GM18502 (cell line): ENCODE data around the gene PADI4.
"Not testable (repeated sequence)": the region's sequence is repeated elsewhere in the genome, so short reads cannot be mapped to it uniquely, and the experiment has no call there.

ENCODE experiments used
- ATAC-seq: cut with Tn5 transposase; IDR thresholded peaks from one replicate; pipeline ENCODE4 v1.9.1; 2021; ENCODE audit warnings: mild to moderate bottlenecking; ENCODE audit not compliant: unreplicated experiment, poor library complexity

The PADI4 gene

DNA sequence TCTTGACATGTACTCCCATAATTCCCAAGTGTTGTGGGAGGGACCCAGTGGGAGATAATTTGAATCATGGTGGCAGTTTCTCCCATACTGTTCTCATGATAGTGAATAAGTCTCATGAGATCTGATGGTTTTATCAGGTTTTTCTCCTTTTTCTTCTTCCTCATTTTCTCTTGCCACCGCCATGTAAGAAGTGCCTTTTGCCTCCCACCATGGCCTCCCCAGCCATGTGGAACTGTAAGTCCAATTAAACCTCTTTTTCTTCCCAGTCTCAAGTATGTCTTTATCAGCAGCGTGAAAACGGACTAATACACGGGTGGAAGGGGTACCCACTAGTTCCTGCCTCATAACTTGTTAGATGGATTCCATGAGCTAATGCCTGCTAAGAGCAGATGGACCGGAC lies 37.5 kb downstream of the PADI4 start:
- not testable (repeated sequence) for ATAC-seq

DNA sequence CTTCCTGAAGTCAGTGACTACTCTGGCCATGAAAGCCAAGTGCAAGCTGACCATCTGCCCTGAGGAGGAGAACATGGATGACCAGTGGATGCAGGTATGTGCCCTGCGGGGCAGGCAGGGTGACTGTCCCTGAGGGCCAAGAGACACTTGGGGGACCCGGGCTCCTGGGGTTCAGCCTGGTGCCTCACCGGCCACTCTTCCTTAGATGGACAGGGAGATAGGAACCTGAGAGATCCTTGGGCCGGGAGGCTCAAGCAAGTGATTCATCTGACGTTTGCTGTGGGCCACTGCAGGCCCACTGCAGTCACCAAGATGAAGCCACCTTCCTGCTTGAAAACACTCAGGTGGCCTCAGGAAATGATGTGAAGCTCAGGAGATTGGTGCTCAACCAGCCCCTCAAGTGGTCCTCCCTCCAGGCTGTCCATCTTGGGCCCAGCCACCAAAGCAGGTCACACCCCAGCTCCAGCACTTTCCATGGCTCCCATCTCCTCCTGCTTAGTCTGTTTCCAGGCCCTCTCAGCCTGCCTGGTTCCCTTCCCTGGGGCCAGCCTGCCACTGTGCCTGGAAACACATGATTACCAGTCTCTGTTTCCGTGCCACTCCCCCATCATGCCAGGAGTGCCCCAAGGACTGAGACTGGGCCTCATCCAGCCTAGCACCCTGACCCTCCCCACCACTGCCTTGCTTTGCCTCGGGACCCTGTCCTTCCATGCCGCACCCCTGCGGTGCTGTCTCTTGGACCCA lies 38.2 kb downstream of the PADI4 start:
- no peak for ATAC-seq

DNA sequence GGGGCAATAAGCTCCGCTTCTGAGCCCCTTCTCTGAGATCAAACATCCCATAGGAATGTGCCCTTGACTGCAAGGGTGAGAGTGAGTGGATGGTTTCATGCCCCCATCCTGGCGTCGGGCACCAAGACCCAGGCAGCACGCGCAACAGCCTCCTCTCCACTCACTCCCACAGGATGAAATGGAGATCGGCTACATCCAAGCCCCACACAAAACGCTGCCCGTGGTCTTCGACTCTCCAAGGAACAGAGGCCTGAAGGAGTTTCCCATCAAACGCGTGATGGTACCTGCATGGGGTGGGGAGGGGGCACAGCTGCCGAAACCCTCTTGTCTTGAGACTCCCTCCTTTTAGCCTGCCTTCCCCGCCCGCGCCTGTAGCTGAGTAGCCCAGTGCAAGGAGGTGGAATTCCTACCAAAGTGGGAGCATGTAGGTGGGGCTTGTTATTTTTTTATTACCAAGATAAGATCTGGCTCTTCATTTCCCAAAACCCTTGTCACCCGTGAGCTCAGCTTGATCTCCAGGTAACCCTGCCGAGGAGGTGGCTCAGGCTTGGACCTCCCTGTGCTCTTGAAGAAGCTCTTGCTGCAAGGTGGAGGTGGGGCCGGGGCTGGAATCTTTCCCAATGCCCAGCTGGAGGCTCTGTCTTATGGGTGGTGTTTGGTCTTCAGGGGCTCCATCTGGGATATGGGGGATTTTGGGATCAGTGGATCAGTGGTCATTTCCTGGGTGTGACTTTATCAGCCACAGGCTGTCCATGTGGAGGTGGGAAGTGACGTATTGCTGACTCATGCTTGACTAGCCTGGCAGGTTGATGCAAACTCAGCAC lies 40.0 kb downstream of the PADI4 start:
- no peak for ATAC-seq

DNA sequence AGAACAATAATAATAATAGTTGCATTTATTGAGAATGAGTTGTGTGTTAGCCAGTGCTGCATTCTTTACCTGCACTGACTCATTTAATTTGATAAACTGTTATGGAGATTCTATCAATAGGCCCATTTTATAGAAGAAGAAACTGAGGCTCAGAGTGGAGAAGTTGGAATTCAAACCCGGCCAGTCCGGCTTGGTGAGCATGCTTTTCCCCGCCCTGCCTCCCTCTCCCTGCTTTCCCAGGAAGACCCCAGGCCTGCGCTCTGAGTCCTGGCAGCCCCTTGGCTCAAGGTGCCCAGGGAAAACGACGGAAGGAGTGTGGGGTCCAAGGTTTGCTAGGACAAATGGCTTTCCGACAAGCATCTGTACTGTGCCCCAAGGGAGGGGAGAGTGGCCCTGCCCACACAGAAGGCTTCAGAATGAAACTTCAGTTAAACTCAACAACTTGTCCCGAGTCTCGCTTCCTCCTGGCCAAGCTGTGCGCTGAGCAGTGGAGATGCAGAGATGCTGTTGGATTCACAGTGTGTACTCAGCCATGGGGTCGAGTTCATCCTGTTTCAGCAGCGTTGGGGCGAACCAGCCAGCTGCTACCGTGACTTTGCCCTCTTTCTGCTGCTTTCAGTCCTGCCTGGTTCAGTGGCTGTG lies 40.7 kb downstream of the PADI4 start:
- ATAC-seq: no peak

DNA sequence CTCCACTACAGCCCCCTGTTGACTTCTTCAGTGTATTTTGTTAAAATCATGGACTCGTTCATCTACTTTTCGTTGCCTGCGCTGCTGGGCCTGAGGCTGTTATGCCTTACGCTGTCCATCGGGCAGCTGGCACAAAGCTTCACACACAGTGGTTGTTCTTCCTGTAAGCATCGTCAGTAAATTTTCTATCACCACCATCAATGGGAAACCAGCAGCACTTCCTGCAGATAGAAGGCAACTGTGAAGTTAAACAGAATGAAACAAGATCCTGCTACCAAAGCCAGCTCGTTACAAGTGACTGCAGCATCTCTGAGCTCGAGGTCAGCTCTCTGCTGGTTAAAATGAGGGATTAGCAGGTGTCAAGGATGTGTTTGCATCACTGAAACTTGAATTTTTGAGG lies 42.1 kb downstream of the PADI4 start:
- ATAC-seq: no peak

DNA sequence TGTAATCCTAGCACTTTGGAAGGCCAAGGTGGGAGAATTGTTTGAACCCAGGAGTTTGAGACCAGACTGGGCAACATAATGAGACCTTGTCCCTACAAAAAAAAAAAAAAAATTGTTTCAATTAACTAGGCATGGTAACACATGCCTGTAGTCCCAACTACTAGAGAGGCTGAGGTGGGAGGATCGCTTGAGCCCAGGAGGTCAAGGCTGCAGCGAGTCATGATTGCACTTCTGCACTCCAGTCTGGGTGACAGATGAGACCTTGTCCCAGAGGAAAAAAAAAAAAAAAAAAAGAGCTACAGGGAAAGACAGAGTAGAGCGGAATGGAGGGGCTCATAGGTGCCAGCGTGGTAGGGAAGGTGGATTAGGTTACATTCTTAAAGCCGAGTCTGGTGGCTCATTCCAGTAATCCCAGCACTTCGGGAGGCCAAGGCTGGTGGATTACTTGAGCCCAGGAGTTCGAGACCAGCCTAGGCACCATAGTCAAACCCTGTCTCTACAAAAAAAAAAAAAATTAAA lies 43.0 kb downstream of the PADI4 start:
- ATAC-seq: no peak

DNA sequence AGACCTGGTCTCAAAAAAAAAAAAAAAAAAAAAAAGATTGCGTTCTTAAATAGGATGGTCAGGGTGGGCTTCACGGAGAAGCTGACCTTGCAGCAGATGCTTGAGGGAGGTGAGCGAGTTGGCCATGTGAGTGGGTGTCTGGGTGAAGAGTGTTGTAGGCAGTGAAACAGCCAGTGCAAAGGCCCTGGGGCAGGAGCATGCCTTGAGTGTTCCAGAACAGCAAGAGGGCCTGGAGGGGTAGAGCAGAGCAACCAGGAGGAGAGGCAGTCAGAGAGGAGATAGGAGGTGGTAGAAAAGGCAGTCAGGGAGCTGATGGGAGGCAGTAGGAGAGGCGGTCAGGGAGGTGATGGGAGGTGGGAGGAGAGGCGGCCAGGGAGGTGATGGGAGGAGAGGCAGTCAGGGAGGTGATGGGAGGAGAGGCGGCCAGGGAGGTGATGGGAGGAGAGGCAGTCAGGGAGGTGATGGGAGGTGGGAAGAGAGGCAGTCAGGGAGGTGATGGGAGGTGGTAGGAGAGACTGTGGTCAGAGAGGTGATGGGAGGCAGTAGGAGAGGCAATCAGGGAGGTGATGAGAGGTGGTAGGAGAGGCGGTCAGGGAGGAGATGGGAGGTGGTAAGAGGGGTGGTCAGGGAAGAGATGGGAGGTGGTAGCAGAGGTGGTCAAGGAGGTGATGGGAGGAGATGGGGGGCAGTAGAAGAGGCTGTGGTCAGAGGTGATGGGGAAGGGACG lies 43.8 kb downstream of the PADI4 start:
- no peak for ATAC-seq

DNA sequence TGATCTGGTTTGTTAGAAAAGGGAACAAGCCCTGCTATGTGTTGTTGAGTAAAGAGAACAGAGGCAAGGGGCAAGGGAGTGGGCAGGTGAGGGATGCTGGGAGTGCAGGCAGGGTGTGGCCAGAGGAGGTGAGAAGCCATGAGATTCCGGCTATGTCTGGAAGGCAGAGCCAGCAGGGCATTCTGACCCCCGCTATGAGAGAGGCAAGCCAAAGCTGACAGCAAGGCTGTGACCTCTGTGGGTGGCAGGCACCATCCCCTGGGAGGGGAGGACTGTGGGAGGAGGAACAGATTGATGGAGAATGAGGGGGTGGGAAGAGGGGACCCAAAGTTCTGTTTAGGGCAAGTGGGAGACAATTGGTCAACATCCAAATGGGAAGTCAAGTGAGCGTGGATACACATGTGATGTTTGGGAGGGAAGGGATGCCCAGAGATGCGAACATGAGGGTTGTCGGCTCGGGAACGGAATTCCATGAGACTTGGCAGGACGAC lies 44.5 kb downstream of the PADI4 start:
- ATAC-seq: no peak

DNA sequence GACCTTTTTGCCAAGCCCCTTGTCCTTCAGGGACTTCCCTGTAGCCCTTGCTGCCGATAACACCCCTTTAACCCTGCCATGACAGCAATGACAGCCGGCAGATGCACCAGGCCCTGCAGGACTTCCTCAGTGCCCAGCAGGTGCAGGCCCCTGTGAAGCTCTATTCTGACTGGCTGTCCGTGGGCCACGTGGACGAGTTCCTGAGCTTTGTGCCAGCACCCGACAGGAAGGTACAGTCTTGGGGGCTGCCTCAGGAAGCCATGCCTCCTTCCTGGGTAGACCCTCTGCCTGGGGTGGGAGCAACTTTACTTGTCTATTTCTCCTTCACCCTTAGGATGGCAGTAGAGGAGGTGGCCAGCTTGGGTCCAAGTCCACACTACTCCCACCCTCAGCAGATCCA lies 47.9 kb downstream of the PADI4 start:
- no peak for ATAC-seq

DNA sequence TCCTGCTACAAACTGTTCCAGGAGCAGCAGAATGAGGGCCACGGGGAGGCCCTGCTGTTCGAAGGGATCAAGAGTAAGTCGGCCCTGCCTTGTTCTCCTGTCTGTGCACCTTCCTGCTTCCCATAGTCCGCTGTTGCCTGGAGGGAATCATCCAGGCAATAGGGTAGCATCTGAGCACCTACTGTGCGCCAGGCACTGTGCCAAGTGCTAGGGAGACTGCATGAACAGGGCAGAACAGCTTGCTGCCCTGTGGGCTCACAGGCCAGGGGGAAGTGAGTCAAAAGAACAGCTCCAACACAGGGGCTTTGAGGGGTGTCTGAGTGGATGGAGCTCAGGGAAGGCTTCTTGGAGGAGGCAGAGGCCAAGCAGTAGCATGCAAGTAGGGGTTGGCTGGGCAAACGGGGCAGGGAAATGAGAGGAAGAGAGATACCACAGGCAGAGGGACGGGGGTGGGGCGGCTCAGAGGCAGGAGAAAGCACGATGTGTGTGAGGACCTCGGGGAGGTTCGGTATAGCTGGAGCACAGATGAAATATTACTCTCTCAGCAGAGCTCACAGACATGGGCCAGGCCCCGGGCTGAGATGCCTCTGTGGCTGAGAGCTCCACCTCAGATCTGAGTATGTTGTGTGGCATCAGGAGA lies 48.5 kb downstream of the PADI4 start:
- ATAC-seq: no peak

DNA sequence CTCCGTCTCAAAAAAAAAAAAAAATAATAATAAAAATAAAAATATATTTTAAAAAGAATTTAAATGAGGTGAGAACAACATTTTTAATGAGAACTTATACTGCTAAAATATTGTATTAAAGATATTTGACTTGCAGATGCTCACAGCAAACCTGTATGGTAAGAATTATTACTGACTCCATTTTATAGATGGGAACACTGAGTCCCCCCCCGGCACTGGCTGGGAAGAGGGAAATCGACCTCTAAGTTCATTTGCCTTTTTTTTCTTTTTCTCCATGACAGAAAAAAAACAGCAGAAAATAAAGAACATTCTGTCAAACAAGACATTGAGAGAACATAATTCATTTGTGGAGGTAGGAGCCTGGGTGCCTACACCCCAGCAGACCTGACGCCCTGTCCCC lies 50.6 kb downstream of the PADI4 start:
- no peak for ATAC-seq

DNA sequence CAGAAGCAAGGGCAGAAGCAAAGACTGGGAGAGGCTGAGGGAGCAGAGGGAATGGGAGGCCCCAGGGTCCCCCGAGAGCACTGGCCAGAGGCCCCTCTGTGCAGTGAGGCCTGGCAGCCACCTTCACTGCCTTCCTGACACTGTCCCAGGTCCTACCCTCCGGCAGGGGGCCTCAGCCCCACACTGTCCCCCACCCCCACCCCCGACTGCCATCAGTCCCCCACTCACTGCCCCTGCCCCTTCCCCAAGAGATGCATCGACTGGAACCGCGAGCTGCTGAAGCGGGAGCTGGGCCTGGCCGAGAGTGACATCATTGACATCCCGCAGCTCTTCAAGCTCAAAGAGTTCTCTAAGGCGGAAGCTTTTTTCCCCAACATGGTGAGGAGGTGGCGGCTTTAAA lies 51.0 kb downstream of the PADI4 start:
- ATAC-seq: no peak

DNA sequence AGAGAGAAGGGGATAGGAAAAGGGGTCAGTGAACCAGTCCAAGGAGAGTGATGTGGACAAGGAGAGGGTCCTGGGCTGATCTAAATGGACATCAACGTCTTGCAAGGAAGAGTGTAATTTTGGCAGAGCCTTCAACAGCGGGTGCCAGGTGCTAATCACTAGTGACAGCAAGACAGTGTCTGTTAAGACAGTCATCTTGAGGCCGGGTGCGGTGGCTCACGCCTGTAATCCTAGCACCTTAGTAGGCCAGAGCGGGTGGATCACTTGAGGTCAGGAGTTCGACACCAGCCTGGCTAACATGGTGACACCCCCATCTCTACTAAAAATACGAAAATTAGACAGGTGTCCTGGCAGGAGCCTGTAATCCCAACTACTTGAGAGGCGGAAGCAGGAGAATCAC lies 51.8 kb downstream of the PADI4 start:
- ATAC-seq: no peak

DNA sequence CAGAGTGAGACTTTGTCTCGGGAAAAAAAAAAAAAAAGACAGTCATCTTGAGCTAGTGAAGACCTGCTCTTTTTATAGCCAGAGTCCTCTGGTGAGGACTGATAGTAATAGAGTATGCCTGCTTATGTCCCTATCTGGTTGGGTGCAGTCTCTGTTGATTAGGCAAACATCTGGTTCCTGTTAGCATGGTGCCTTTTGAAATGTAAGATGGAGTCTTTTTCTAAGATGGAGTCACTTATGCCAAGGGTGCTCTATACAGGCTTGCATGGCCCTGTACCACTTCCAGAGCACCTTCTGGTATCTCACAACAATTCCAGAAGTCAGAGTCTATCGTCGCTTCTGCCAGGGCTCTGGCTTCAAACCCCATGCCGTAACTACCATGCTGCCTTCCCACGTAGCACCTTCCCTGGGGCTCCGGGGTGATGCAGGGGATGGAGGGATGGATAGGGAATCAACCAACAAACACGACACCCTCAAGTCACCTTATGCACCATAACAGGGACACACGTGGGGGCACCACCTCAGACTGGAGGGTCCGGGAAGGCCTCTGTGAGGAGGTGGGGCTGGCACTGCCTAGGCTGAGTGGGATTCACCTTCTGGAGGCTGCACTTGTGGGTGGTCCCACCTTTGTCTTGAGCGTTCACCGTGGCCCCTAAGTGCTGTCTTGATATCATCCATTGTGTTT lies 52.4 kb downstream of the PADI4 start:
- no peak for ATAC-seq

DNA sequence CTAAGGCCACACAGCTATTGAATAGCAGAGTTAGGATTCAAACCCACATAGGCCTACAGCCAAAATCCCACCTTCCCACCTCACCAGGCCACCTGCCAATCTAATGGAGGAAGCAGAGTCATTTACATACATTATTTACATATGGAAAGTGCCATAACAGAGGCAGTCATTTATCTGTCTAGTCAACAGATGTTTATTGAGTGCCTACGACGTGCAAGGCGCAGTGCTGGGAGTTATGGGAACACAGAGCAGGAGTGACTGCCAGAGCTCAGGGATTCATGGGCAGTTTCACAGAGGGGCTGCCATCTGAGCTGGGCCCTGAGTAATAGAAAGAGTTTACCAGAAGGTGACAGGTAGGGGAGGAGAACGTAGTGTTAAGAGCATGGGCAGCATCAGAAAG lies 53.7 kb downstream of the PADI4 start:
- ATAC-seq: no peak

DNA sequence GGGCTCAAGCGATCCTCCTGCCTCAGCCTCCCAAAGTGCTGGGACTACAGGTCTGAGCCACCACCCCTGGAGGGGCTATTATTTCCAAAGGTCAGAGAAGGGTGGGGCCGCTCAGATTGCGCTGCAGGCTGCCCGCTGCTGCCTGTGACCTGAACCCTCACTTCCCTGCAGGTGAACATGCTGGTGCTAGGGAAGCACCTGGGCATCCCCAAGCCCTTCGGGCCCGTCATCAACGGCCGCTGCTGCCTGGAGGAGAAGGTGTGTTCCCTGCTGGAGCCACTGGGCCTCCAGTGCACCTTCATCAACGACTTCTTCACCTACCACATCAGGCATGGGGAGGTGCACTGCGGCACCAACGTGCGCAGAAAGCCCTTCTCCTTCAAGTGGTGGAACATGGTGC lies 55.4 kb downstream of the PADI4 start:
- no peak for ATAC-seq

DNA sequence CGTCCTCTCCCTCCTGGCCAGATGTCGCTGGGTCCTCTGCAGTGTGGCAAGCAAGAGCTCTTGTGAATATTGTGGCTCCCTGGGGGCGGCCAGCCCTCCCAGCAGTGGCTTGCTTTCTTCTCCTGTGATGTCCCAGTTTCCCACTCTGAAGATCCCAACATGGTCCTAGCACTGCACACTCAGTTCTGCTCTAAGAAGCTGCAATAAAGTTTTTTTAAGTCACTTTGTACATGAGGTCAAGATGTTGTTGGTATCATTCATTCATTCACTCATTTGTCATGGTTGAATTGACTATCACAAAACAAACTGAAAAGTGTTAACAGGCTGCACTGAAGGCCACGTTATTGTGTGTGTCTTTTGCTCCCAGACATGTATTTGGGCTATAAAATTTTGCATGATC lies 55.8 kb downstream of the PADI4 start:
- no peak for ATAC-seq

DNA sequence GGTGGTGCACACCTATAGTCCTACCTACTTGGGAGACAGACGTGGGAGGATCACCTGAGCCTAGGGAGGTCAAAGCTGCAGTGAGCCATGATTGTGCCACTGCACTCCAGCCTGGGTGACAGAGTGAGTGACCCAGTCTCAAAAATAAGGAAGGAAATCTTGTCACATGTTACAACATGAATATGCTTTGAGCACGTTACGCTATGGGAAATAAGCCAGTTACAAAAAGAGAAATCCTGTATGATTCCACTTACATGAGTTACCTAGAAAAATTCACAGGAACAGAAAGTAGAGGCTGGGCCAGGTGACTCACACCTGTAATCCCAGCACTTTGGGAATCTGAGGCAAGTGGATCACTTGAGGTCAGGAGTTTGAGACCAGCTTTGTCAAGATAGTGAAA lies 57.3 kb downstream of the PADI4 start:
- no peak for ATAC-seq

DNA sequence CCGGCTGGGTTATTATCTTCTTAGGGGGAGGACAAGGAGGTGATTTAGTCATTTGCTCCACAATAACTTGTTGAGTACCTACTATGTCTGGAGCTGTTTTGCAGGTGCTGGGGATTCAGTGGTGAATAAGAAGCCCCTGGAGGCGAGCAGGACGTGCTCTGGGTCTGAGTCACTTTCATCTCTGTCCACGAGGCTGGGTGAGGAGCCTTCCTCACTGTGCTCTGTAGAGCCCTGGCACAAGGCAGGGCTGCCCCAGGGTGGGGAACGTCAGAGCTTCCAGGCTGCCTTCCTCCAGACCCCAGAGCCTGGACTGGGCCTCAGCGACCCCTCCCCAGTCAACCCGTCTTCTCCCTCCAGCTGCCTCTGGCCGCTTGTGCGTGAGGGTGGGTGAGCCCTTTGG lies 61.5 kb downstream of the PADI4 start:
- no peak for ATAC-seq
